Stomach (tissue), 9 donors: ENCODE data around the gene AGPAT4. TPM values are rescaled to one million over a fixed set of nuclear protein-coding genes. Genes with fewer than 3 reads are reported as not detected.

Experiments used
- DNase-seq, 2 donors: peaks; one replicate each; pipeline versions ENCODE4 v3.0.0 to v3.0.0-alpha.2; 2013 to 2019
- H3K27ac ChIP-seq, 5 donors: fragments of 200-600 bp in 4 of 5; sonication (generic) in 4 of 5; one replicate each; pipeline ENCODE4 v1.5.1; 2013 to 2019; ENCODE audit warnings: mild to moderate bottlenecking in 1 of 5, moderate library complexity in 1 of 5
- H3K27me3 ChIP-seq, 3 donors: fragments of 200-600 bp; sonication (generic); one replicate each; pipeline ENCODE4 v1.5.1; 2017 to 2019; ENCODE audit warnings: mixed run types in 1 of 3
- H3K36me3 ChIP-seq, 4 donors: fragments of 200-600 bp; sonication (generic); 1 replicate in 3 of 4; 2 replicates in 1 of 4; pipeline ENCODE4 v1.5.1; 2016 to 2019
- H3K4me1 ChIP-seq, 4 donors: fragments of 200-600 bp; sonication (generic); one replicate each; pipeline ENCODE4 v1.5.1; 2016 to 2019
- H3K4me3 ChIP-seq, 4 donors: fragments of 200-600 bp; sonication (generic) in 3 of 4; one replicate each; pipeline ENCODE4 v1.5.1; 2016 to 2019; ENCODE audit warnings: mild to moderate bottlenecking in 1 of 4
- H3K9me3 ChIP-seq, 4 donors: fragments of 200-600 bp; sonication (generic); one replicate each; pipeline ENCODE4 v1.5.1; 2016 to 2019
- CTCF ChIP-seq, 7 experiments: fragments of 450-650 bp in 4 of 7; fragments of 200-600 bp in 3 of 7; sonication (generic) in 3 of 7; IDR thresholded peaks; one replicate each; pipeline ENCODE4 v1.5.1; 2016 to 2019; ENCODE audit warnings: antibody characterized with exemption in 7 of 7, control low read depth in 2 of 7, mild to moderate bottlenecking in 1 of 7
- EP300 ChIP-seq: sonication (generic); formaldehyde crosslinking; IDR thresholded peaks from one replicate; pipeline ENCODE4 v1.6.1; 2017; ENCODE audit warnings: antibody characterized with exemption
- POLR2A ChIP-seq, 4 donors: fragments of 450-650 bp; IDR thresholded peaks; one replicate each; pipeline ENCODE4 v1.6.1; 2016; ENCODE audit warnings: antibody characterized with exemption in 4 of 4, control low read depth in 2 of 4, mild to moderate bottlenecking in 1 of 4, moderate library complexity in 1 of 4
- POLR2AphosphoS5 ChIP-seq, 3 donors: sonication (generic); formaldehyde crosslinking; IDR thresholded peaks; one replicate each; pipeline ENCODE4 v1.6.1; 2016; ENCODE audit warnings: antibody characterized with exemption in 3 of 3
- WGBS, 5 donors: extraction: QIAGEN DNeasy Blood & Tissue Kit in 3 of 5; methylation state at CpG; one replicate each; pipeline versions ENCODE4 v1.1.5 to v1.1.7; 2013 to 2018; 5-methylcytosine and 5-hydroxymethylcytosine counted together
- intact Hi-C: fragments of 100-400 bp; cut with DNase I; formaldehyde crosslinking; loops from one replicate; pipeline ENCODE4 v1.15.1; 2023; ENCODE audit warnings: low total_unique reads
- polyA plus RNA-seq, 3 donors: library from polyadenylated mRNA; stranded (reverse); fragments of 200-250 nt; gene quantifications; one replicate each; pipeline ENCODE4 v1.2.3, GENCODE V29; 2013
- total RNA-seq, 5 donors: library from RNA; depleted of rRNA; stranded (reverse); fragments of >200 nt; gene quantifications; one replicate each; pipeline versions ENCODE4 v1.1.0 to v1.2.3, GENCODE V29; 2014 to 2016
- donor health status: healthy with polysubstance abuse.
- donor health status: Bipolar disorder and iron deficiency.
- donor health status: healthy.

The AGPAT4 gene
- total and polyA plus RNA-seq, 8 donors, result 0.46 to 15.8 (median 1.0) TPM

GRCh38 chr6:161239001-161239400 lies 34.9 kb downstream of the AGPAT4 start:
- TF ChIP-seq POLR2A (IDR thresholded peaks at IDR 0.05) (no peak), CTCF (IDR thresholded peaks at IDR 0.05) (no peak), EP300 (no peak), POLR2AphosphoS5 (IDR thresholded peaks at IDR 0.05) (no peak)
- no peak for DNase-seq
- Histone ChIP-seq H3K27ac (no peak overlapping the region), H3K27me3 (no peaks in the 10 kb centered on the region), H3K9me3 (no peaks in the 10 kb centered on the region), H3K4me3 (no peak overlapping the region), H3K36me3 (no peaks in the 10 kb centered on the region), H3K4me1 (peaks cover 0 to 20% (median 5%) of the 10 kb centered on the region in 4 donors)
- intact Hi-C loops, result no loop called here
- 89 to 98% (median 95%) methylated on average over 6 of the region's 6 CpGs for WGBS, 5 donors

GRCh38 chr6:161238500-161238899 lies 35.4 kb downstream of the AGPAT4 start:
- Histone ChIP-seq H3K36me3 (no peaks in the 10 kb centered on the region), H3K27me3 (no peaks in the 10 kb centered on the region), H3K27ac (no peak overlapping the region), H3K4me1 (peaks cover 0 to 20% (median 5%) of the 10 kb centered on the region in 4 donors), H3K9me3 (no peaks in the 10 kb centered on the region), H3K4me3 (no peak overlapping the region)
- WGBS, 5 donors, result 80 to 95% (median 83%) methylated on average over 5 of the region's 5 CpGs
- TF ChIP-seq CTCF (IDR thresholded peaks at IDR 0.05), result no peak
- TF ChIP-seq POLR2A (IDR thresholded peaks at IDR 0.05), result no peak
- no peak for TF ChIP-seq POLR2AphosphoS5 (IDR thresholded peaks at IDR 0.05)
- intact Hi-C loops, result no loop called here
- no peak for DNase-seq

GRCh38 chr6:161238081-161238480 lies 35.8 kb downstream of the AGPAT4 start:
- no peaks in the 10 kb centered on the region for H3K36me3 ChIP-seq
- no peak overlapping the region for H3K27ac ChIP-seq
- peak in 1 of 2 donors; percentile 36 for DNase-seq
- intact Hi-C loops, result no loop called here
- WGBS, 5 donors, result 70 to 89% (median 81%) methylated on average over 5 to 6 of the region's 6 CpGs
- H3K9me3 ChIP-seq, result no peaks in the 10 kb centered on the region
- peaks cover 0 to 20% (median 5%) of the 10 kb centered on the region in 4 donors for H3K4me1 ChIP-seq
- no peaks in the 10 kb centered on the region for H3K27me3 ChIP-seq
- no peak overlapping the region for H3K4me3 ChIP-seq
- TF ChIP-seq POLR2AphosphoS5 (IDR thresholded peaks at IDR 0.05), result no peak
- TF ChIP-seq POLR2A (IDR thresholded peaks at IDR 0.05), result no peak
- no peak for TF ChIP-seq CTCF (IDR thresholded peaks at IDR 0.05)
- TF ChIP-seq EP300, result no peak

GRCh38 chr6:161237176-161237575 lies 36.7 kb downstream of the AGPAT4 start:
- WGBS, 5 donors, result 91 to 100% (median 96%) methylated on average over 1 of the region's 1 CpG
- Histone ChIP-seq H3K4me1 (peaks cover 0 to 20% (median 5%) of the 10 kb centered on the region in 4 donors), H3K27me3 (no peaks in the 10 kb centered on the region), H3K27ac (no peak overlapping the region), H3K9me3 (no peaks in the 10 kb centered on the region), H3K4me3 (no peak overlapping the region), H3K36me3 (no peaks in the 10 kb centered on the region)
- intact Hi-C loops, result no loop called here
- DNase-seq, result no peak
- no peak for TF ChIP-seq EP300
- no peak for TF ChIP-seq CTCF (IDR thresholded peaks at IDR 0.05)
- no peak for TF ChIP-seq POLR2A (IDR thresholded peaks at IDR 0.05)
- no peak for TF ChIP-seq POLR2AphosphoS5 (IDR thresholded peaks at IDR 0.05)
